HK-2 (cell line): ENCODE measurements around the gene CADM2.
"Not testable (repeated sequence)": the region's sequence is repeated elsewhere in the genome, so short reads cannot be mapped to it uniquely, and the experiment has no call there.

Experiments
- DNase-seq: peaks from one replicate; pipeline ENCODE4 v3.0.0-alpha.2; 2018; ENCODE audit not compliant: unreplicated experiment

Gene CADM2

DNA sequence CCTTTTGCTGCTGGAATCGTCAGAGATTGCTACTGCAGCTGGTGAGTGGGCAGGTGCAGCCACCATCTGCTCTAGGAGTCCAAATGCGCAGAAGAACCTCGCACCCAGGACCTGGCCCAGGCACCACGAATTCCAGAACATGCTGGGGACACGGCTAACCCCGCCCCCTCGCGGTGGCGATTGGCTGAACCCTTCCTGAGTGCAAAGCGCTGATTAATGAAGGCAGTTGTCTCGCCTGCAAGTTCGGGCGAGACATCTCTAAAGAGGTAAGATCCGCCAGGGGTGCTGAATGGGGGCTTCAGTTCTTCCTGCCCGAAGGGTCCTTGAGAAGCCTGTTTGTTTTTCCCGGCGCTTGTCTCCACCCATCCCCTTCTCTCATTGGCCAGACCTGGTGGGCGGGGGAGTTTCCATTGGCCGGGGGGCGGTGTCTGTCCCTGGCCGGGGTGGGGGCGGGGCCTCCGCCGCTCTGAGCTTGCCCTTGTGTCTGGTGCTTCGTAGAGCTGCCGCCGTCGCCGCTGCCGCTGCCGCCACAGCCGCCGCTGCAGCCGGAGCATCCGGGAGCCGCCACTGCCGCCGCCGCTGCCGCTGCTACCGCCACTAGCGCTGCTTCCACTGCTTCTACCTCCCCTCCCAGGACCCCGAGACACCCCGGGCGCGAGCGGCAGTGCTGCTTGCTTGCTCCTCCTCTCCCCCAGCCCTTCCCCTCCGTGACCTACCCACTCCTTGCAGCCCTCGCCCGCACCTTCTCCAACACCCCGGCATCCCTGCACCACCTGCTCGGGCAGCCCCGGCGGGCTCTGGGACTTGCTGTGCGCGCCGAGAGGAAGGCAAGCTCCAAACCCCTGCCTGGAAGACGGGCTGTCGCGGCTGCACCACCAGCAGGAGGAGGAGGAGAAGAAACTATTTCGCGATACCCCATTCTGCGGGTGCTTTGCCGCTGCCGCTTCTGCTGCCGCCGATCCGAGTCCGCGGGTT is at the start of gene CADM2:
TSS of gene CADM2 (plus strand) at position 495 of the 975 bp plus-strand sequence.
- DNase-seq: peak; percentile 89

DNA sequence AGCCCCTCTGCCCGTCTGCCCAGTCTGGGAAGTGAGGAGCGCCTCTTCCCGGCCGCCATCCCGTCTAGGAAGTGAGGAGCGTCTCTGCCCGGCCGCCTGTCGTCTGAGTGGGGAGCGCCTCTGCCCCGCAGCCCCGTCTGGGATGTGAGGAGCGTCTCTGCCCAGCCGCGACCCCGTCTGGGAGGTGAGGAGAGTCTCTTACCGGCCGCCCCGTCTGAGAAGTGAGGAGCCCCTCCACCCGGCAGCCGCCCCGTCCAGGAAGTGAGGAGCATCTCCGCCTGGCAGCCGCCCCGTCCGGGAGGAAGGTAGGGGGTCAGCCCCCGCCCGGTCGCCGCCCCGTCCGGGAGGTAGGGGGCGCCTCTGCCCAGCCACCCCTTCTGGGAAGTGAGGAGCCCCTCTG is 40.2 kb upstream of the CADM2 start:
- DNase-seq: not testable (repeated sequence)

DNA sequence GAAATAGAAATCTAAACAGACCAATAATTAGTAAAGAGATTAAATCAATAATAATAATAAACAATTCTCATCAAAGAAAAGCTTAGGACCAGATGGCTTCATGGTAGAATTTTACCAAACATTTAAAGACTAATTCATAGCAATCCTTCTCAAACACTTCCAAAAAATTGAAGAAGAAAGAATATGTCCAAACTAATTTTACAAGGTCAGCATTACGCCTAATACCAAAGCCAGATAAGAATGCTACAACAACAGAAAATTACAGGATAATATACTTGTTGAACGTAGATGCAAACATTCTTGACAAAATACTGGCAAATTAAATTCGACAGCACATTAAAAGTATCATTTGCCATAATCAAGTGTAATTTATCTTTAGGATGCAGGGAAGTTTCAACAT is 36.1 kb upstream of the CADM2 start:
- DNase-seq: no peak

DNA sequence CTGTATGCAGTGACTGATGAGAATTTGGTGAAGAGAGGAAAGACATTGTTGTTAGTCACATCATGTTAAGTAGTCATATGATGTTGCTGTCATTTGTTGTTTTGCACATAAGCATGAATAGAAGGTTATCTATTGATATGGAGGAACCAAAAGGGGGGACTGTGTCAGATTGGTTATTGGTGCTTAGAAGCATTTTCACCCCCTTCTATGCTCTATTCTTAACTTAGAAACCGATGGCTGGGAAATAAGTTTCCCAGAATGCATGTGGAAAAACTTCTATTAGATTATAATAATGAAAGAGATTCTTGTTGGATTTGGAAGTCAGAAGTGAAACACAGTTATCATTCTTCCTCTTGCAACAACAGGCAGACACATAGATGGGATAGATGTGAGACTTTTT is 33.2 kb upstream of the CADM2 start:
- DNase-seq: no peak

DNA sequence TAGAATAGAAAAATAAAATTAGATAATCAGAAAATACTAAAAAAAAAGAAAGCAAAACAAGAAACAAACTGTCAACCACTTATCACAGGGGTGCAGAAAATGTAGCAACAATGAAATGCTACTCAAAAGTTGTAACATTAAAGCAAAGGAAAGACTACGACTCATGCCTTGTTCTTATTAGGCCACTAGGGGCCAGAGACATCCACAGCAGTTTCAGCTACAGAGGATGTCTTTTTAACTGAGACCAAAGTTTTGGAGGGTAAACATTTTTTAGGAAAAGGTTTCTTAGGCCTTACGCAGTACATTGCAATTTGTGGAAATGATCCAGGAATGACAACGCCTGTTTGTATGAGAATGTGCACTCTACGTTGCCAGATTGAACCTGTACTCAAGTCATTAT is 15.4 kb upstream of the CADM2 start:
- no peak for DNase-seq

DNA sequence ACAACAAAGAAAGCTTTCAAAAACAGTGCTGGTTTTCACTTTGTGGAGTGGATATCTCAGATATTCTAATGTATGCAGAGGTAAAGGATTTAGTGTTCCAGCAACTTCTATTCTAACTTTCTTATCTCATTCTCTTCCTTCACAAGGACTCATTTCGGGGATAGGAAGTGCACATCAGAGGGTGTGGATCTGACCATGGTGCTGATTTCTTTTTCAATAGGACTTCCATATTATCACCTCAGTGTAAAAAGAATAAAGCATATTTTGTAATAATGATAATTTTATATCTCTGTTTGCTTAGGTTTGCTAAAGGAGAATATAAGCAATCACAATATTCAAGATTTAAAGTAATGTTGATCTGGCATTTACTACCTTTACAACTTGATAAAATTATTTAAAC is 12.5 kb upstream of the CADM2 start:
- DNase-seq: no peak

DNA sequence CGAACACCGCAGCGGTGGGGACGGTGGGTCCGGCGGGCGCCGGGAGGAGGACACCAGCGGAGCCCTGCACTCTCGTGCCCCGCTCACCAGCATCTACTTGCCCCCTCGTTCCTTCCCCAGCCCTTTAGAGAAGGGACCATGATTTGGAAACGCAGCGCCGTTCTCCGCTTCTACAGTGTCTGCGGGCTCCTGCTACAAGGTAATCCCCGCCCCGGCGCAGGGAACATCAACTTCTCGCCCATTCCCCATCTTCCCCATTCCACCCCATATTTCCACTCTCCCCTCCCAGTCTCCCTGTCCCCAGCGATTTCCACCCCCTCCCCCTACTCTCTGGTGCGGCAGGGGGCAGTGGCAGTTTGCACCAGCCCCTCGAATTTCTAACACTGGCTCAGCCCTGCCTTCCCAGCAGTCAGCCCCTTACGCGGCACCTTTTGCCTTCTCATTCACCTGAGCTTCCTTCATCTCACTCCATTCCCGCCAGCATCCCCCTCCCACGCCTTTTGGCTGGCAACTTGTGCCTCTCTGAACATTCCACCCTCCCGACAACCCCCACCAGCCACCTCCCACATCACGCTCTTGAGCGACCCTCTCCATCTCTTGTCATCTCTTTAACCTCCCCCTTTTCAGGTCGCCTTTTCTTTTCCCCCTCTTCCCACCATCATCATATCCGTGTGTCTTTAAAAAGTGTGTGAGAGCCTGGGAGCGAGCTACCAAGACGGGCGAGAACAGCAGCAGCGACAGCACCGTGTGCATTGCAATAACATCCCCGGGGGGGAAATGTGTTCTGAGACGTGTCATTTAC is 882 bp downstream of the CADM2 start:
- no peak for DNase-seq

DNA sequence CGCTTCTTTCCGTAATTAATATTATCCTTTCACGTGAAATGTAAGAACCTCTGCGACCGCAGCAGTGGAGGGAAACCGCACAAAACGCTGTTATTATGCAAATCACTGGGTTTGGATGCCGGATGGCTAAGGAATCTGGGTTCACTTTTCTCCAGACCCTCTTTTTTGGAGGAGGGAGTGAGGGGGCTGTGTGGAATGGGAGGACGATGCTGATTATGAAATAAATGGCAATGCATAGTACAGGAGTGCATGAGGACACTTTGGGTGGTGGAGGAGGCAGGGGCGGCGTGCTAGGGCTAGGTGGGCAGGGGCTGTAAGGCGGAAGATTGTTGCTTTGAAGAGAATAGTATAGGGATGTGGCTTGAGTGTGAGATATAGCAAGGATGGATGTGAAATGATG is 1.8 kb downstream of the CADM2 start:
- DNase-seq: no peak

DNA sequence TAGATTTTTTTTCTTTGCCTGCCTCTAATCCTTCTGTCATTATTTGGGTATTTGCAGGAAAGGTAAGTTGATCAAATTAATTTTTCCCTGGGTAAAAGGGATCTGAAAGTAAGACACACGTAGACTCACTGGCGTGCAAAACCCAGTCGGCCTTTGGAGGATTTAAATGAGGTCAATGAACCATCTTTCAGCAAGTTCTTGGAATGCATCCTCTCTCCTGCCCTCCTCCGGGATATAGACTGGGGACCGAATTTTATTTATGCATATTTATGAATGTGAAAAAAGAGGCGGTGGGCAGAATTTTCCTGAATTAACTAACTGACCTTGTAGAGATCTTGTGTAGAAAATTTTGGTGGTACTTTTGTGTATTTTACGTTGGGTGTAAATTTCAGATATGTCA is 2.2 kb downstream of the CADM2 start:
- no peak for DNase-seq

DNA sequence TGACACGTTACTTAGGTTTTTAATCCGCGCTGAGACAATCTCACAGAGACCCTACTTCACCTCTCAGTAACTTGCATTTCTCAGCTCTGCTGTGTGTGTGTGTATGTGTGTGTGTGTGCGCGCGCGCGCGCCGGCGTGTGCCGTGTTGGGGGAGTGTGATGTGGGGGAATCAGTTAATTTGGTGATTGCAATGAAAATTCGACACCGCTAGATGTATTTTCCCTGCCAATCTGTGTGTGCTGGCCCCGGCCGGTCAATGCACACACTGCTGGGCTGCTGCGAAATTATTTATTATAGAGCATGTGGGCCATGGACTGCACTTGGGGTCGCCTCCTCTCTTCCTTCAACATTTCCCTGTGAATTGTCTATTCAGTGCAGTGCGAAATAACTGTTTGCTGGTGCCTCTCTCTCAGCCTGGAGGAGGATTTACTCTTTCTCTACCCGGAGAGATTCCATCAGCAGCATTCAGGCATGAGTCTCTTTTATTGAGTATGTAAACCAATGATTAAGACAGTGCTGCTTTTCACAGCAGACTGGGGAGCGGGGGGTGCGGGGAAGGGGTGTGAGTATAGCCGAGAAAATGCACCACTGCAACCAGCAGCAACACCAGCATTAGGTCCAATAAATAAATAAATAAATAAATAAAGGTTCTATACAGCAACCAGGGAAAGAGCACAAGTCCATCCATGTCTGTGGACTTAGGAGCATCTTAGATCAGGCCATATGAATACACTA is 2.9 kb downstream of the CADM2 start:
- no peak for DNase-seq

DNA sequence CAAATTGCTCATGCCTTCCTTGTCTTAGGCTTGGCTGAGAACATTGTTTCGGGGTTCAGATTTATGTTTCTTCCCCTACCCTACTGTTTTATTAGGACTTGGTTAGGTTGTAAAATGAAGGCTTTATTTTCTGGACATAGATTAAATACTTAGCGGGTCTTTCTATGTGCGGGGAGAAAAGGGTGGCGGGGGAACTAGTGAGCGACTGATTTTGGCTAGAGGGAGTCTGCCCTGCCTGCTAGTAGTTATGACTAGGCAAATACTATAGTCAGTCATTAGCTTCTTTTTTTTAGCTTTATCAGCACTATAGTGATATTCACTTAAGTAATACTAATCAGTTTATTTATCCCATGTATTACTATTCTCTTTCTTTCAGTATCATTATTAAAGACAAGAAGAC is 3.6 kb downstream of the CADM2 start:
- no peak for DNase-seq

DNA sequence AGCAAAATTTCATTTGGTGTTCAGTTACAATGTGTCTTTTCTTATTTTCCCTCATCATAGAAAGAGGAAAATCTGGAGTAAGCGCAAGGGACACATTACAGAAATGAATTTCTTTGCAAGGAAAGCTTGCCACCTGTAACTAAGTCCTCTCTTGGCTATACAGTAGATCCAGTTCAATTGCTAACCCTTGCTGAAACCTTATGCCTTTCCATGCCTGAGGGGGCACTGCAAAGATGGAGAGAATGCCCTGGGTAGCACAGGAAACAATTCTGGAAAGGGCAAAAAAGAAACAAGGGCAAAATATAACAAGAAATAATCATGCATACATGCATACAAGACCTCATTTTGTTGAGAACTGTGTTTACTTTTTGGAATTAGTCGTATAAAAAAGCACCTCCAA is 4.3 kb downstream of the CADM2 start:
- DNase-seq: no peak

DNA sequence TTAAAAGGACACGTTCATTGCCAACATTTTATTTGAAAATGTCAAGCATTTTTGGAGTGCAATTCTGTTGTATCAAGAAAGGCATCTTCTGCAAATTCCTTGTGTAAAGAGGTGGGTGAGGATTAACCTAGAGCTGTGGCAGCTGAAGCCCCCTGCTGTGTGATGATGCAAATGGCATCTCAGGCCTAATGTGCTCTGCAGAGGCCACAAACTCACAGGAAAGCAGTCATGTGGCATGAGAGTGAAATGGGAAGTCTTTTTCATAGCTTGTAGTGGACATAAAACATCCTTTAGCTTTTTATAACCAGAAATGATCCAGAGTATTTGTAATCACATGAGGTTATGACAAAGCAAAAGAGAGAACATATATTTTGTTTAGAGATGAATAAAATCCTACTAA is 6.4 kb downstream of the CADM2 start:
- peak; percentile 22 for DNase-seq

DNA sequence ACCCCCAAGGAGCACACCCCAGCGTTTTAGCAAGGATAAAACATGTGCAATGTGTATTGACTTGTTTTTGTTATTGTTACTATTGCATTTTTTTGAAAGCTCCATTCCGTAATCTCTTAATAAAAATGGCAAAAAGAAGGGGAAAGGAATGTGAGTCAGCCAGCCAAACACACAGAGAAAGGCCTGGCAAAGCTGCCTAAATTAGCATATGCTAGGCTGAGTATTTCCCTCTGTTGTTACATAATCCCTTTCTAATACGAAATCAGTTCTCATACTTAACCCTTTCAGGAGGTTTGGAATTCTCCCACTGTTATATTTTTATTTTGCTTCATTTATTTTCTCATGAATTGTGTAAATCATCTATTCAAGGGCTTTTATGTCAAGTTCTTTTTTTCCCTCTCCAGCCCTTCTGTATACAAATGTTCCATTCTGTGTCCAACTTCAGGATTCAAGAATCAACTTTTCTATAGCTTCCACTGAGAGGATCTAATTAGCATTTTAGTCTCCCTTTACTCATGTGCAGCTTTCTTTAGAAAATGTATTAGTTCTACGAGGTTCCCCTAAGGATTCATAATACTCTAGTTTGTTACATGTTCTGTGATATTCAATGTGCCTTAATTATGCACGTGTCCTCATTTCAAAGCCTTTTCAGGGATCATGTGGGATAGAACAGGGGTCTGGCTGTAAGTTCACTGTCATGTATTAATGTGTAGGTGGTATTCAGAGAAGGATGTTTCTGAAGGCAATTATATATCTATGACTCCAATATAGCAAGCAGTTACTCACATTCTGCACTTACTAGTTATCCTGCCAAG is 9.2 kb downstream of the CADM2 start:
- DNase-seq: no peak

DNA sequence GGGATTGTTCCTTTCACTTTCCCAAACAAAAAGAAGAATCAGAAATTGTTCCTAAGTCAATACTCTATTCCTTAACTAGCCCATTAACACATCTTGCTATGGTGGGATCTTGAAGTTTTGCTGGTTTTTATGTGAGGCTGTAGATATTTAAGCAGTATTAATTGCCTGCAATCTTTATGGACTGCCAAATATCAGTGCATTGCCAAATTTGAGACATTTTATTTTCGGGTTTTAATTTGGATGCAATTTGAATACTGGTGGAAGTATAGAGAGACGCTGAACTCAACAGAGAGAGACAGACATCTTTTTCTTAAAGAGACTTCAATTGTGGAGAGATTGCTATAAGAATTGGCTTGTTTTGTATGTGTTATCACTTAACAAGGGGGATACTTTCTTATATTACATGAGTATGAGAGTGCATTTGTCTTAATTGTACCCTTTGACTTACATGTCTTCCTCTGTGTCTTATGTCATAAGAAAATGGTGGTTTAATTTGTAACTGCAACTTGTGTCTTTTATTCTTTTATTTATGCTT is 10.0 kb downstream of the CADM2 start:
- no peak for DNase-seq

DNA sequence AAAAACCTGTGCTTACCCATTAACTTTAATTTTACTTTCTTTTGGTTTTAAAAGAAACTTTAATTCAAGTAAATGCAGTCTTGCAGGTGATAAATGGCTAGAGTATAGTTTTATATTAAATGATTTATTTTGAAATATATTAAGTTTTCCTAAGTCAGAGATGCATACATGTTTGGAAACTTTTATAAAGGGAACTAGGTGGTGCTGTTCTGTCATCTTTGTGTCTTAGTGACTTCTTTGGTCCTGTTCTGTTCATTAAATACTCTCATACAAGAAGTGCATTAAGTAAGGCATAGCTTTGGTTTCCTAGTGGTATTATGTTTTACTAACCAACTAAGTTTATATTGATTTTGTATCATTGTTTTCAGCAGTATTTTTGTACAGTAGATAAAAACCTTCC is 15.6 kb downstream of the CADM2 start:
- no peak for DNase-seq

DNA sequence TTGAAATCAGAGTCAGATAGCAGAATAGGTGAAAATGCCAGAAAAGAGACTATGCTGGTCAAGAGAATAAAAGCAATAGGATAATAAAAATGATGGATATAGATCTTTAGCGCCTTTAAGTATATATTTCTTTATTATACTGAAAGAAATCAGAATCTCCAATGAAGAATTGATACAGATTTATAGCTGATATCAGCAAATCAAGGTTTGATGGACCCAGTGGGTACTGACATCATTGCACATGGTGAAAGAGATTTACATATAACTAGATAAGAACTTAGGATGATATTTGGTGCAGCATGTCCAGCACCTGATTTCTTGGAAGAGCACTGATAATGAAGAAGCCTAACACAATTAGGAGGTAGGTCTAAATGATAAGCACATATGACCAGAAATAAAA is 18.2 kb downstream of the CADM2 start:
- DNase-seq: no peak

DNA sequence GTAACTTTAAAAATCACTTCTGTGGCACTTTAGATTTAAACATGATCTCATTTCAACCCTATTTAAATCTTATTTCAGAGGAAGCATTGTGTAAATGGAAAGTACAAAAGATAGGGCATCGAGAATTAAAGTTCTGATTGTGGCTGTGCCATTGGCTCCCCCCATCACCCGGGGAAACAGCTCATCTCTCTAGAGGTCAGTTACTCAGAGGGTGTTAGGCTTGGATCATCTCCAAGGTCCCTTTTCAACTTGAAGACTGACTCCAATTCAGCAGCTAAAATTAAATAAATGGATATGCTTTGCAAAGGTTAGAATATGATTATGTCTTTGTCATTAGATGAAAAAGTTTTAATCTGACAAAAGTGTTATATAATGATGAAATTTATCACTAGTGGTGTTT is 20.1 kb downstream of the CADM2 start:
- no peak for DNase-seq

DNA sequence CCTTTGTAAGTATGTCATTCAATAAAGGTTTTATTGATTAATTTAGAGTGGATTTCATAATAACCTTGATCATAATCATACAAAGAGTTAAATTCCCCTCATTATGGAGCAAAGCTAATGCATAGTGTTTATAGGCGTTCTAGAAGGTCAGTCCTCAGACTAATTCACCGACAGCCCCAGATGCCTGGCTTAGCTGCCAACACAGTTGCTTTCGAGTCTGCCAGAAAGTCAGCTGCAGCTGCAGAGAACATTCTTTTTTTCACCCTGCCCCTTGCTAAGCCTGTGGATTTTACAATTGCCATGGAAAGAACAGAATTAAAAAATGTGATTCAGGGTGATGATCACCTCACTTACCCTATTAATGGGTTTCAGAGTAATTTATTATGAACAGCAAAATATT is 21.2 kb downstream of the CADM2 start:
- no peak for DNase-seq

DNA sequence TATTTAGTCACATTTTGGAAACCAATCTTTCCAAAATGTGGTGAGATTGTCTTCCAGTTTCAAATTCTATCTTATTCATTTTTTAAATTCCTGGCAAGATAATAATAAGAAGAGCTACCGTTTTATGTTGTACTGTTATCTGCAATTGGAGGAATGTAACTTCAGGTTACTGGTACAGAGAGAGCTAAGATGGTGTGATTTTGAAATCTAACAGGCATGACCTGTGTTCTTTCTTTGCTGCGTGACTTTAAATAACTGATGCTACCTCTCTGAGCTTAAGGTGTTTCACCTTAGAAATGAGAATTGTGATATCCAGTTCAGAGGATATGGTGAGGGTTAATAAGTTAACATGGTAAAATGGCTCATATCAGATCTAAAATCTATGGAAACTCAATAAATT is 21.7 kb downstream of the CADM2 start:
- DNase-seq: no peak

DNA sequence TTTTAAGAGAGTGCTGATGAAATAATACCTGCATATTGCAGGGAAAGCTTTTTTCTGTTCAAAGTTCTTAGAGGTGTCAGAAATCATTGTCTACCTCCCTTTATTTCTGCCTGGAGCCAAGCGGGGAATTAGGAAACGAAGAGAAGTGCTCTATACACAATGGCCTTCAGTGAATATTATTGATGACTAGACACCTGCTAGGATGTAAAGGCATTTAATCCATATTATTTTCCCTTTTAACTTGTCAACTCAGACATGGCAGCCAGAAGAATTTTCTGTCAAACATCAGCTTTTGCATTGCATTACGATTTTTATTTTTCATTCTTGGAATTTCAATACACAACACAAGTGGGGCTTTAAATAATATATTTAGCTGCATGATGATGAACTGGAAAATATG is 24.7 kb downstream of the CADM2 start:
- DNase-seq: no peak
